Liver (tissue), 3 donors: ENCODE measurements around the gene WDR76.

Experiments
- EGR1 ChIP-seq, 2 donors: IDR thresholded peaks; 2 replicates each; pipeline ENCODE4 v1.6.1; 2016 to 2018; ENCODE audit warnings: antibody characterized with exemption in 2 of 2, low read depth in 2 of 2
- FOXA1 ChIP-seq: IDR thresholded peaks from 2 replicates; pipeline ENCODE4 v1.6.1; 2016; ENCODE audit warnings: antibody characterized with exemption
- MAX ChIP-seq: IDR thresholded peaks from 2 replicates; pipeline ENCODE4 v1.6.1; 2016; ENCODE audit warnings: antibody characterized with exemption
- RAD21 ChIP-seq, 2 donors: IDR thresholded peaks; 2 replicates each; pipeline ENCODE4 v1.6.1; 2016; ENCODE audit warnings: antibody characterized with exemption in 2 of 2, mild to moderate bottlenecking in 2 of 2
- SP1 ChIP-seq: IDR thresholded peaks from 2 replicates; pipeline ENCODE4 v1.6.1; 2018; ENCODE audit warnings: antibody characterized with exemption, mild to moderate bottlenecking
- YY1 ChIP-seq: IDR thresholded peaks from 2 replicates; pipeline ENCODE4 v1.6.1; 2016; ENCODE audit warnings: antibody characterized with exemption, mild to moderate bottlenecking
- TF ChIP-seq, protein P1 (sequence below): fragments of 150-350 bp; IDR thresholded peaks from 2 replicates; pipeline ENCODE4 v1.5.1; 2017; ENCODE audit warnings: improper control_type of control experiment, low read depth, low read length; ENCODE audit not compliant: missing input control
- donor health status: healthy.
- donor health status: healthy.

DNA sequence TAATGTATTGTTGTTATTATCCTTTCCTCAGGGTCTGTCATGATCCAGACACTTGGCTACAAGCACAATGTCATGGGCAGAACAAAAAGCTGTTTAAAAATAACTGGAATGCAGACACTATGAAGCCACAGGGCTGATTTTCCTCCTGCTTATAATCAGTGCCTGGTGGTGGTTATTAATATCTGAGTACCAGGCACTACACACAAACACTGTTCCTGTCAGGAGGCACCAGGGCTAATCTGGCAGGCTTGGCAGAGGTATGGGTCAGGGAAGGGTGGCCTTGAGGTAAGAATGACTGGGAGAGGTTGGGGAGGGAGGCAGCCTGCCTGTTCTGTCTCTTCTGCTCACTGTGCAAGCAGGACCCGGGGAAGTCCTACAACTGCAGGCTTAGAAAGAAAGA lies 67.2 kb downstream of the WDR76 start:
- TF ChIP-seq, protein P1, sequence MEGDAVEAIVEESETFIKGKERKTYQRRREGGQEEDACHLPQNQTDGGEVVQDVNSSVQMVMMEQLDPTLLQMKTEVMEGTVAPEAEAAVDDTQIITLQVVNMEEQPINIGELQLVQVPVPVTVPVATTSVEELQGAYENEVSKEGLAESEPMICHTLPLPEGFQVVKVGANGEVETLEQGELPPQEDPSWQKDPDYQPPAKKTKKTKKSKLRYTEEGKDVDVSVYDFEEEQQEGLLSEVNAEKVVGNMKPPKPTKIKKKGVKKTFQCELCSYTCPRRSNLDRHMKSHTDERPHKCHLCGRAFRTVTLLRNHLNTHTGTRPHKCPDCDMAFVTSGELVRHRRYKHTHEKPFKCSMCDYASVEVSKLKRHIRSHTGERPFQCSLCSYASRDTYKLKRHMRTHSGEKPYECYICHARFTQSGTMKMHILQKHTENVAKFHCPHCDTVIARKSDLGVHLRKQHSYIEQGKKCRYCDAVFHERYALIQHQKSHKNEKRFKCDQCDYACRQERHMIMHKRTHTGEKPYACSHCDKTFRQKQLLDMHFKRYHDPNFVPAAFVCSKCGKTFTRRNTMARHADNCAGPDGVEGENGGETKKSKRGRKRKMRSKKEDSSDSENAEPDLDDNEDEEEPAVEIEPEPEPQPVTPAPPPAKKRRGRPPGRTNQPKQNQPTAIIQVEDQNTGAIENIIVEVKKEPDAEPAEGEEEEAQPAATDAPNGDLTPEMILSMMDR = no peak
- TF ChIP-seq RAD21 (IDR thresholded peaks at IDR 0.05) (no peak), FOXA1 (no peak), EGR1 (IDR thresholded peaks at IDR 0.05; ENCODE audit: low read depth in 2 of 2) (no peak), SP1 (no peak), MAX (no peak), YY1 (no peak)
